HEK293 (cell line): ENCODE results near the gene MCCC2.

ENCODE experiments used
- CTCF ChIA-PET: fragments of 350-600 bp; formaldehyde crosslinking; extraction: SDS; loops from one replicate; lab custom pipeline; 2021; ENCODE audit warnings: antibody characterized with exemption; lab: Yijun Ruan, JAX
- POLR2A ChIA-PET: fragments of 300-600 bp; formaldehyde crosslinking; extraction: SDS; loops from one replicate; lab custom pipeline; 2020; ENCODE audit warnings: antibody characterized with exemption, inconsistent platforms; lab: Yijun Ruan, JAX
- H3K27ac ChIP-seq: fragments of 200-500 bp; sonication (Bioruptor generic); 2 replicates; pipeline ENCODE4 v1.5.1; 2014; ENCODE audit warnings: low read depth, low read length, control low read depth, inconsistent platforms; ENCODE audit errors: extremely low read depth
- H3K36me3 ChIP-seq, 2 experiments: fragments of 200-500 bp in 1 of 2; sonication (Bioruptor generic) in 1 of 2; 1 replicate in 1 of 2; 2 replicates in 1 of 2; pipeline ENCODE4 v1.5.1; 2014 to 2017; ENCODE audit warnings: inconsistent platforms in 2 of 2, low read length in 2 of 2; ENCODE audit not compliant: control insufficient read depth in 2 of 2, insufficient read depth in 1 of 2
- H3K4me1 ChIP-seq: fragments of 200-500 bp; sonication (Bioruptor generic); 2 replicates; pipeline ENCODE4 v1.5.1; 2014; ENCODE audit warnings: mild to moderate bottlenecking, low read length, inconsistent platforms; ENCODE audit not compliant: control insufficient read depth, insufficient read depth
- H3K4me3 ChIP-seq: 2 replicates; pipeline ENCODE4 v1.5.1; 2011; ENCODE audit warnings: low read depth, mild to moderate bottlenecking, control low read depth, low read length, moderate library complexity
- H3K9me3 ChIP-seq: fragments of 200-500 bp; sonication (Bioruptor generic); 2 replicates; pipeline ENCODE4 v1.5.1; 2014; ENCODE audit warnings: low read depth, low read length, inconsistent platforms; ENCODE audit not compliant: control insufficient read depth, insufficient read depth
- GLI2 ChIP-seq: fragments of 450-650 bp; formaldehyde crosslinking; IDR thresholded peaks from 2 replicates; pipeline ENCODE4; 2017; ENCODE audit warnings: missing biosample characterization, missing genetic modification characterization, low read depth, borderline replicate concordance
- OSR2 ChIP-seq: fragments of 450-650 bp; formaldehyde crosslinking; IDR thresholded peaks from 2 replicates; pipeline ENCODE4 v1.5.1; 2016; ENCODE audit warnings: missing biosample characterization, missing genetic modification characterization
- REPIN1 ChIP-seq: fragments of 450-650 bp; formaldehyde crosslinking; IDR thresholded peaks from 2 replicates; pipeline ENCODE4 v1.5.1; 2017; ENCODE audit warnings: missing biosample characterization, missing genetic modification characterization, low read depth
- SALL2 ChIP-seq: fragments of 450-650 bp; formaldehyde crosslinking; IDR thresholded peaks from 2 replicates; pipeline ENCODE4 v1.5.0; 2017; ENCODE audit warnings: missing biosample characterization, mild to moderate bottlenecking, missing genetic modification characterization, borderline replicate concordance
- SCRT1 ChIP-seq: fragments of 450-650 bp; formaldehyde crosslinking; IDR thresholded peaks from 2 replicates; pipeline ENCODE4 v1.5.1; 2016; ENCODE audit warnings: missing biosample characterization, missing genetic modification characterization, borderline replicate concordance
- SETDB1 ChIP-seq: IDR thresholded peaks from one replicate; pipeline ENCODE4 v1.6.1; 2017; ENCODE audit warnings: mild to moderate bottlenecking, low read length, moderate library complexity, mixed read lengths; ENCODE audit not compliant: insufficient read length
- ZNF138 ChIP-seq: fragments of 450-650 bp; formaldehyde crosslinking; IDR thresholded peaks from 2 replicates; pipeline ENCODE4 v1.5.1; 2016; ENCODE audit warnings: missing biosample characterization, missing genetic modification characterization, borderline replicate concordance
- ZNF155 ChIP-seq: fragments of 450-650 bp; formaldehyde crosslinking; IDR thresholded peaks from 2 replicates; pipeline ENCODE4 v1.5.1; 2016; ENCODE audit warnings: missing biosample characterization, missing genetic modification characterization
- ZNF280D ChIP-seq: fragments of 450-650 bp; formaldehyde crosslinking; IDR thresholded peaks from 2 replicates; pipeline ENCODE4 v1.5.1; 2016; ENCODE audit warnings: missing biosample characterization, missing genetic modification characterization
- ZNF311 ChIP-seq: fragments of 450-650 bp; formaldehyde crosslinking; IDR thresholded peaks from 2 replicates; pipeline ENCODE4 v1.5.1; 2017; ENCODE audit warnings: missing biosample characterization, missing genetic modification characterization, borderline replicate concordance
- ZNF48 ChIP-seq: fragments of 450-650 bp; formaldehyde crosslinking; IDR thresholded peaks from 2 replicates; pipeline ENCODE4 v1.5.1; 2016; ENCODE audit warnings: missing biosample characterization, missing genetic modification characterization
- ZNF501 ChIP-seq: fragments of 450-650 bp; formaldehyde crosslinking; IDR thresholded peaks from 2 replicates; pipeline ENCODE4 v1.5.1; 2016; ENCODE audit warnings: missing biosample characterization, missing genetic modification characterization
- ZNF549 ChIP-seq: fragments of 450-650 bp; IDR thresholded peaks from 2 replicates; pipeline ENCODE4 v1.5.1; 2018; ENCODE audit warnings: missing biosample characterization, missing genetic modification characterization, mild to moderate bottlenecking, inconsistent platforms, moderate library complexity
- ZNF792 ChIP-seq: fragments of 450-650 bp; formaldehyde crosslinking; IDR thresholded peaks from 2 replicates; pipeline ENCODE4 v1.5.1; 2016; ENCODE audit warnings: missing biosample characterization, missing genetic modification characterization
- ZSCAN16 ChIP-seq: fragments of 450-650 bp; formaldehyde crosslinking; IDR thresholded peaks from 2 replicates; pipeline ENCODE4 v1.5.1; 2016; ENCODE audit warnings: missing biosample characterization, missing genetic modification characterization
- ZSCAN4 ChIP-seq: fragments of 450-650 bp; formaldehyde crosslinking; IDR thresholded peaks from 2 replicates; pipeline ENCODE4 v1.5.1; 2017; ENCODE audit warnings: missing biosample characterization, missing genetic modification characterization
- TF ChIP-seq, protein P1 (sequence below): fragments of 450-650 bp; formaldehyde crosslinking; conservative IDR thresholded peaks from 2 replicates; pipeline ENCODE4 v1.5.1; 2016; ENCODE audit warnings: low read depth, missing biosample characterization, missing genetic modification characterization
- TF ChIP-seq, protein P2 (sequence below): fragments of 450-650 bp; formaldehyde crosslinking; IDR thresholded peaks from 2 replicates; pipeline ENCODE4 v1.5.1; 2017; ENCODE audit warnings: missing biosample characterization, missing genetic modification characterization
- TF ChIP-seq, protein P3 (sequence below): fragments of 450-650 bp; formaldehyde crosslinking; IDR thresholded peaks from 2 replicates; pipeline ENCODE4 v1.5.1; 2017; ENCODE audit warnings: missing biosample characterization, mild to moderate bottlenecking, missing genetic modification characterization, moderate library complexity

Gene MCCC2

GRCh38 chr5:71701407-71701806 is 114.3 kb downstream of the MCCC2 start:
- Histone ChIP-seq H3K9me3 (no peaks in the 10 kb centered on the region), H3K4me1 (no peaks in the 10 kb centered on the region), H3K36me3 (no peaks in the 10 kb centered on the region), H3K27ac (no peak overlapping the region), H3K4me3 (no peak overlapping the region)
- TF ChIP-seq OSR2 (tag by site-specific recombination) (no peak), ZNF549 (tag by site-specific recombination) (no peak), ZNF138 (tag by site-specific recombination) (no peak), GLI2 (tag by site-specific recombination) (no peak), ZNF501 (tag by site-specific recombination) (no peak), ZNF155 (tag by site-specific recombination) (no peak), SALL2 (tag by site-specific recombination) (no peak)
- TF ChIP-seq, protein P1, sequence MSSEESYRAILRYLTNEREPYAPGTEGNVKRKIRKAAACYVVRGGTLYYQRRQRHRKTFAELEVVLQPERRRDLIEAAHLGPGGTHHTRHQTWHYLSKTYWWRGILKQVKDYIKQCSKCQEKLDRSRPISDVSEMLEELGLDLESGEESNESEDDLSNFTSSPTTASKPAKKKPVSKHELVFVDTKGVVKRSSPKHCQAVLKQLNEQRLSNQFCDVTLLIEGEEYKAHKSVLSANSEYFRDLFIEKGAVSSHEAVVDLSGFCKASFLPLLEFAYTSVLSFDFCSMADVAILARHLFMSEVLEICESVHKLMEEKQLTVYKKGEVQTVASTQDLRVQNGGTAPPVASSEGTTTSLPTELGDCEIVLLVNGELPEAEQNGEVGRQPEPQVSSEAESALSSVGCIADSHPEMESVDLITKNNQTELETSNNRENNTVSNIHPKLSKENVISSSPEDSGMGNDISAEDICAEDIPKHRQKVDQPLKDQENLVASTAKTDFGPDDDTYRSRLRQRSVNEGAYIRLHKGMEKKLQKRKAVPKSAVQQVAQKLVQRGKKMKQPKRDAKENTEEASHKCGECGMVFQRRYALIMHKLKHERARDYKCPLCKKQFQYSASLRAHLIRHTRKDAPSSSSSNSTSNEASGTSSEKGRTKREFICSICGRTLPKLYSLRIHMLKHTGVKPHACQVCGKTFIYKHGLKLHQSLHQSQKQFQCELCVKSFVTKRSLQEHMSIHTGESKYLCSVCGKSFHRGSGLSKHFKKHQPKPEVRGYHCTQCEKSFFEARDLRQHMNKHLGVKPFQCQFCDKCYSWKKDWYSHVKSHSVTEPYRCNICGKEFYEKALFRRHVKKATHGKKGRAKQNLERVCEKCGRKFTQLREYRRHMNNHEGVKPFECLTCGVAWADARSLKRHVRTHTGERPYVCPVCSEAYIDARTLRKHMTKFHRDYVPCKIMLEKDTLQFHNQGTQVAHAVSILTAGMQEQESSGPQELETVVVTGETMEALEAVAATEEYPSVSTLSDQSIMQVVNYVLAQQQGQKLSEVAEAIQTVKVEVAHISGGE: no peak
- ChIA-PET POLR2A (no interaction called here), CTCF (no interaction called here)

- Histone ChIP-seq H3K9me3 (no peaks in the 10 kb centered on the region), H3K36me3 (no peaks in the 10 kb centered on the region), H3K4me3 (no peak overlapping the region), H3K4me1 (no peaks in the 10 kb centered on the region)
- CTCF ChIA-PET: interaction anchor here (0.5 to 1.7 kb wide), 2 partner anchors 10 to 301 kb away, joined by 4 read pairs; no protein-coding TSS in a partner anchor
- TF ChIP-seq ZNF311 (tag by site-specific recombination): no peak
- TF ChIP-seq, protein P2, sequence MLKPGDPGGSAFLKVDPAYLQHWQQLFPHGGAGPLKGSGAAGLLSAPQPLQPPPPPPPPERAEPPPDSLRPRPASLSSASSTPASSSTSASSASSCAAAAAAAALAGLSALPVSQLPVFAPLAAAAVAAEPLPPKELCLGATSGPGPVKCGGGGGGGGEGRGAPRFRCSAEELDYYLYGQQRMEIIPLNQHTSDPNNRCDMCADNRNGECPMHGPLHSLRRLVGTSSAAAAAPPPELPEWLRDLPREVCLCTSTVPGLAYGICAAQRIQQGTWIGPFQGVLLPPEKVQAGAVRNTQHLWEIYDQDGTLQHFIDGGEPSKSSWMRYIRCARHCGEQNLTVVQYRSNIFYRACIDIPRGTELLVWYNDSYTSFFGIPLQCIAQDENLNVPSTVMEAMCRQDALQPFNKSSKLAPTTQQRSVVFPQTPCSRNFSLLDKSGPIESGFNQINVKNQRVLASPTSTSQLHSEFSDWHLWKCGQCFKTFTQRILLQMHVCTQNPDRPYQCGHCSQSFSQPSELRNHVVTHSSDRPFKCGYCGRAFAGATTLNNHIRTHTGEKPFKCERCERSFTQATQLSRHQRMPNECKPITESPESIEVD: no peak
- no peak for TF ChIP-seq ZNF280D
- TF ChIP-seq ZSCAN16: no peak
- TF ChIP-seq ZSCAN4: no peak
- no peak for TF ChIP-seq SCRT1
- no peak for TF ChIP-seq ZNF48 (tag by site-specific recombination)
- no peak for TF ChIP-seq REPIN1 (tag by site-specific recombination)
- TF ChIP-seq, protein P3, sequence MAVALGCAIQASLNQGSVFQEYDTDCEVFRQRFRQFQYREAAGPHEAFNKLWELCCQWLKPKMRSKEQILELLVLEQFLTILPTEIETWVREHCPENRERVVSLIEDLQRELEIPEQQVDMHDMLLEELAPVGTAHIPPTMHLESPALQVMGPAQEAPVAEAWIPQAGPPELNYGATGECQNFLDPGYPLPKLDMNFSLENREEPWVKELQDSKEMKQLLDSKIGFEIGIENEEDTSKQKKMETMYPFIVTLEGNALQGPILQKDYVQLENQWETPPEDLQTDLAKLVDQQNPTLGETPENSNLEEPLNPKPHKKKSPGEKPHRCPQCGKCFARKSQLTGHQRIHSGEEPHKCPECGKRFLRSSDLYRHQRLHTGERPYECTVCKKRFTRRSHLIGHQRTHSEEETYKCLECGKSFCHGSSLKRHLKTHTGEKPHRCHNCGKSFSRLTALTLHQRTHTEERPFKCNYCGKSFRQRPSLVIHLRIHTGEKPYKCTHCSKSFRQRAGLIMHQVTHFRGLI (tag by site-specific recombination): no peak
- TF ChIP-seq ZNF792: no peak
- no peak for TF ChIP-seq SETDB1
- TF ChIP-seq, all 188 proteins: peak for 0
- POLR2A ChIA-PET: no interaction called here
- no peak overlapping the region for H3K27ac ChIP-seq
Measured at GRCh38 chr5:71703941-71704340, 116.8 kb downstream of the MCCC2 start.
